GM18873 (cell line): ENCODE results near the gene ACY1.

Experiments used
- ATAC-seq: cut with Tn5 transposase; IDR thresholded peaks from one replicate; pipeline ENCODE4 v1.9.1; 2021; ENCODE audit warnings: mild to moderate bottlenecking, moderate library complexity, moderate number of reproducible peaks; ENCODE audit not compliant: unreplicated experiment, low FRiP score

Gene ACY1

GRCh38 chr3:51945926-51946705 lies 37.2 kb upstream of the ACY1 start:
- ATAC-seq, result no peak

- ATAC-seq, result no peak
These were observed 36.5 kb upstream of the ACY1 start for GRCh38 chr3:51946796-51947195.

GRCh38 chr3:51947215-51947900 lies 36.0 kb upstream of the ACY1 start:
- no peak for ATAC-seq

GRCh38 chr3:51948016-51948580 lies 35.2 kb upstream of the ACY1 start:
- ATAC-seq, result no peak

- no peak for ATAC-seq
These were observed 34.2 kb upstream of the ACY1 start for GRCh38 chr3:51949121-51949520.

- ATAC-seq, result no peak
These were observed 32.4 kb upstream of the ACY1 start for GRCh38 chr3:51950899-51951298.

GRCh38 chr3:51953445-51953844 lies 29.9 kb upstream of the ACY1 start:
- no peak for ATAC-seq

GRCh38 chr3:51954105-51954504 lies 29.2 kb upstream of the ACY1 start:
- no peak for ATAC-seq

- no peak for ATAC-seq
These were observed 28.6 kb upstream of the ACY1 start for GRCh38 chr3:51954713-51955112.

GRCh38 chr3:51955175-51955892 lies 28.0 kb upstream of the ACY1 start, which contains the start of gene GPR62:
Gene GPR62, plus strand, starts transcription at chr3:51955381. Its CDS starts 272 bp downstream, at chr3:51955653.
- no peak for ATAC-seq

GRCh38 chr3:51955893-51956770 lies 27.2 kb upstream of the ACY1 start:
- no peak for ATAC-seq

- ATAC-seq, result no peak
These were observed 25.7 kb upstream of the ACY1 start for GRCh38 chr3:51957520-51958205.

- ATAC-seq, result no peak
These were observed 24.5 kb upstream of the ACY1 start for GRCh38 chr3:51958603-51959521.

GRCh38 chr3:51959651-51960050 lies 23.7 kb upstream of the ACY1 start:
- no peak for ATAC-seq

GRCh38 chr3:51960386-51960785 lies 22.9 kb upstream of the ACY1 start:
- no peak for ATAC-seq

GRCh38 chr3:51961011-51961410 lies 22.3 kb upstream of the ACY1 start:
- ATAC-seq, result no peak

- no peak for ATAC-seq
These were observed 21.4 kb upstream of the ACY1 start for GRCh38 chr3:51961602-51962569.
